Caco-2 (cell line): ENCODE measurements around the gene CCL5. TPM values are rescaled to one million over a fixed set of nuclear protein-coding genes. Genes with fewer than 3 reads are reported as not detected.
A peak's percentile ranks its signal among the peaks of the same experiment; 100 is the strongest.
"Not testable (repeated sequence)": the region's sequence is repeated elsewhere in the genome, so short reads cannot be mapped to it uniquely, and the experiment has no call there.

Source experiments
- BruUV-seq: library from RNA; stranded (reverse); fragments of 400-500 nt; replicated peaks from 2 replicates; lab custom pipeline; 2021; lab: Mats Ljungman, UMichigan
- CTCF ChIA-PET: fragments of 300-600 bp; sonication (Branson Sonifier 250); formaldehyde crosslinking; loops from one replicate; lab custom pipeline; 2022; ENCODE audit warnings: antibody characterized with exemption; lab: Charles Lee
- POLR2A ChIA-PET: fragments of 300-600 bp; sonication (Branson Sonifier 250); formaldehyde crosslinking; loops from one replicate; lab custom pipeline; 2022; ENCODE audit warnings: antibody characterized with exemption; lab: Charles Lee
- DNase-seq, 2 experiments: peaks; one replicate each; pipeline versions ENCODE4 v3.0.0 to v3.0.0-alpha.2; 2020 to 2022
- H3K27me3 ChIP-seq: replicated peaks from 2 replicates; pipeline ENCODE4 v1.6.0; 2011; ENCODE audit warnings: low read length; ENCODE audit not compliant: control insufficient read depth, insufficient read depth
- H3K36me3 ChIP-seq: 2 replicates; pipeline ENCODE4 v1.5.1; 2011; ENCODE audit warnings: low read length; ENCODE audit not compliant: control insufficient read depth, insufficient read depth
- H3K4me1 ChIP-seq: fragments of 250-450 bp; sonication (Bioruptor Pico); 2 replicates; pipeline ENCODE4 v1.5.1; 2020; ENCODE audit warnings: mild to moderate bottlenecking
- H3K4me3 ChIP-seq: 2 replicates; pipeline ENCODE4 v1.5.1; 2011; ENCODE audit warnings: low read depth, mild to moderate bottlenecking, control low read depth, low read length
- H3K9me3 ChIP-seq: fragments of 250-450 bp; sonication (Bioruptor Pico); 2 replicates; pipeline ENCODE4 v1.5.1; 2020; ENCODE audit warnings: mild to moderate bottlenecking, moderate library complexity
- H3K27ac Mint-ChIP-seq: one replicate; pipeline ENCODE4 v1.8.0; 2022; ENCODE audit warnings: mixed read lengths; ENCODE audit not compliant: unreplicated experiment
- H3K27me3 Mint-ChIP-seq: one replicate; pipeline ENCODE4 v1.8.0; 2022; ENCODE audit warnings: mixed read lengths; ENCODE audit not compliant: insufficient read depth, unreplicated experiment
- H3K36me3 Mint-ChIP-seq: one replicate; pipeline ENCODE4 v1.8.0; 2022; ENCODE audit warnings: mild to moderate bottlenecking, mixed read lengths; ENCODE audit not compliant: insufficient read depth, unreplicated experiment
- H3K4me1 Mint-ChIP-seq: one replicate; pipeline ENCODE4 v1.8.0; 2022; ENCODE audit warnings: low read depth, mixed read lengths; ENCODE audit not compliant: unreplicated experiment
- H3K4me3 Mint-ChIP-seq: one replicate; pipeline ENCODE4 v1.8.0; 2022; ENCODE audit warnings: mild to moderate bottlenecking, moderate library complexity, mixed read lengths; ENCODE audit not compliant: unreplicated experiment
- H3K9me3 Mint-ChIP-seq: one replicate; pipeline ENCODE4 v1.8.0; 2022; ENCODE audit warnings: mixed read lengths; ENCODE audit not compliant: unreplicated experiment
- CTCF ChIP-seq, 2 experiments: fragments of 200-600 bp in 1 of 2; IDR thresholded peaks; 1 replicate in 1 of 2; 2 replicates in 1 of 2; pipeline versions ENCODE4 v1.5.1 to v1.8.0; 2011 to 2022; ENCODE audit warnings: antibody characterized with exemption in 1 of 2, control low read depth in 1 of 2, inconsistent platforms in 1 of 2, low read depth in 1 of 2, low read length in 1 of 2, mild to moderate bottlenecking in 1 of 2, moderate library complexity in 1 of 2; ENCODE audit not compliant: insufficient read depth in 1 of 2, severe bottlenecking in 1 of 2, unreplicated experiment in 1 of 2
- intact Hi-C: fragments of 100-400 bp; cut with micrococcal nuclease; formaldehyde crosslinking; loops from one replicate; pipeline ENCODE4 v1.10.0; 2022; ENCODE audit not compliant: unreplicated experiment
- total RNA-seq: library from RNA; stranded (reverse); gene quantifications from 2 replicates; pipeline ENCODE4 v1.2.3, GENCODE V29; 2022

The CCL5 gene
- total RNA-seq, 1 experiment from 2014 or later = not detected

- no peaks in the 10 kb centered on the region for H3K27me3 ChIP-seq
- POLR2A ChIA-PET = interaction anchor here (0.6 kb wide), 1 partner anchor 39 kb away, joined by 3 read pairs; no protein-coding TSS in a partner anchor
- CTCF ChIA-PET = interaction anchor here (0.9 kb wide), 1 partner anchor 52 kb away, joined by 3 read pairs; no protein-coding TSS in a partner anchor
- Mint-ChIP-seq H3K27ac (peak overlapping the region; percentile 26), H3K36me3 (no peaks in the 10 kb centered on the region), H3K27me3 (no peaks in the 10 kb centered on the region), H3K4me3 (no peak overlapping the region), H3K9me3 (no peaks in the 10 kb centered on the region), H3K4me1 (peaks cover 28% of the 10 kb centered on the region)
- peaks cover 38% of the 10 kb centered on the region for H3K4me1 ChIP-seq
- BruUV-seq = no TSS peak
- no peaks in the 10 kb centered on the region for H3K36me3 ChIP-seq
- no peaks in the 10 kb centered on the region for H3K9me3 ChIP-seq
- TF ChIP-seq CTCF (IDR thresholded peaks at IDR 0.05; ENCODE audit: insufficient read depth in 1 of 2, low read depth in 1 of 2, low read length in 1 of 2, severe bottlenecking in 1 of 2, unreplicated experiment in 1 of 2) = no peak
- DNase-seq = no peak
- no peak overlapping the region for H3K4me3 ChIP-seq
- intact Hi-C loops = no loop called here
Observed at GRCh38 chr17:35900280-35900679, 20.1 kb upstream of the CCL5 start.

GRCh38 chr17:35898283-35899070 is 18.3 kb upstream of the CCL5 start:
- CTCF ChIA-PET = interaction anchor here (0.9 kb wide), 1 partner anchor 134 kb away, joined by 3 read pairs; no protein-coding TSS in a partner anchor
- Histone ChIP-seq H3K9me3 (no peaks in the 10 kb centered on the region), H3K36me3 (no peaks in the 10 kb centered on the region), H3K27me3 (no peaks in the 10 kb centered on the region), H3K4me3 (no peak overlapping the region), H3K4me1 (peaks cover 21% of the 10 kb centered on the region)
- POLR2A ChIA-PET = no interaction called here
- TF ChIP-seq CTCF (IDR thresholded peaks at IDR 0.05; ENCODE audit: insufficient read depth in 1 of 2, low read depth in 1 of 2, low read length in 1 of 2, severe bottlenecking in 1 of 2, unreplicated experiment in 1 of 2) = no peak
- Mint-ChIP-seq H3K4me1 (peaks cover 28% of the 10 kb centered on the region), H3K27me3 (no peaks in the 10 kb centered on the region), H3K27ac (no peak overlapping the region), H3K9me3 (no peaks in the 10 kb centered on the region), H3K36me3 (no peaks in the 10 kb centered on the region), H3K4me3 (no peak overlapping the region)
- no peak for DNase-seq
- intact Hi-C loops = no loop called here
- no TSS peak for BruUV-seq

GRCh38 chr17:35897772-35898171 is 17.6 kb upstream of the CCL5 start:
- intact Hi-C loops, H3K4me3 Mint-ChIP-seq, BruUV-seq, DNase-seq, H3K36me3 ChIP-seq, H3K27ac Mint-ChIP-seq, H3K9me3 ChIP-seq, H3K9me3 Mint-ChIP-seq, H3K36me3 Mint-ChIP-seq, H3K27me3 ChIP-seq, CTCF ChIA-PET, POLR2A ChIA-PET, H3K27me3 Mint-ChIP-seq, H3K4me3 ChIP-seq: not testable (repeated sequence)
- H3K4me1 Mint-ChIP-seq = peaks cover 22% of the 10 kb centered on the region
- H3K4me1 ChIP-seq = peaks cover 14% of the 10 kb centered on the region
